PC-3 (cell line): Measurements from ENCODE around the gene LEMD2.

Experiments
- CTCF ChIP-seq: fragments of 300-600 bp; sonication (generic); conservative IDR thresholded peaks from 2 replicates; pipeline ENCODE4 v1.5.1; 2017; ENCODE audit warnings: antibody characterized with exemption, low read depth, mild to moderate bottlenecking, low read length
- EZH2 ChIP-seq: fragments of 300-600 bp; sonication (generic); IDR thresholded peaks from one replicate; pipeline ENCODE4 v1.6.1; 2017; ENCODE audit warnings: antibody characterized with exemption, mild to moderate bottlenecking, low read length; ENCODE audit not compliant: unreplicated experiment
- EZH2phosphoT487 ChIP-seq: fragments of 300-600 bp; sonication (generic); IDR thresholded peaks from 2 replicates; pipeline ENCODE4 v1.6.1; 2018; ENCODE audit warnings: mild to moderate bottlenecking, antibody characterized with exemption, low read length, borderline replicate concordance

GRCh38 chr6:33754222-33754621 lies 34.7 kb downstream of the LEMD2 start:
- no peak for TF ChIP-seq CTCF
- TF ChIP-seq EZH2phosphoT487 = no peak
- no peak for TF ChIP-seq EZH2
